HCT116 (cell line): ENCODE data around the gene TUBGCP5. TPM values are rescaled to one million over a fixed set of nuclear protein-coding genes. Genes with fewer than 3 reads are reported as not detected.

Experiments used
- ATAC-seq: fragments of 200-7000 bp; cut with Tn5 transposase; 2 replicates; pipeline ENCODE4 v1.9.1; 2020; ENCODE audit warnings: mild to moderate bottlenecking, moderate library complexity
- BruUV-seq: library from RNA; stranded (reverse); fragments of 400-500 nt; replicated peaks from 2 replicates; lab custom pipeline; 2021; lab: Mats Ljungman, UMichigan
- CTCF ChIA-PET: fragments of 300-600 bp; sonication (Branson Sonifier 250); formaldehyde crosslinking; loops from one replicate; lab custom pipeline; 2021; ENCODE audit warnings: antibody characterized with exemption; lab: Charles Lee
- POLR2A ChIA-PET: fragments of 300-600, 350-600 bp; sonication (Branson Sonifier 250); formaldehyde crosslinking; loops from one replicate; lab custom pipeline; 2021; ENCODE audit warnings: antibody characterized with exemption; lab: Charles Lee
- RAD21 ChIA-PET, 2 experiments: fragments of 300-600 bp; sonication (Branson Sonifier 250); formaldehyde crosslinking; loops; one replicate each; lab custom pipeline; 2023; ENCODE audit warnings: low total read pairs in 2 of 2; ENCODE audit not compliant: uncharacterized antibody in 2 of 2, unreplicated experiment in 2 of 2, low non-redundant PET in 1 of 2; lab: Charles Lee
- DNase-seq: peaks from one replicate; pipeline ENCODE4 v3.0.0-alpha.2; 2010; ENCODE audit warnings: low read depth, low spot score
- H2AFZ ChIP-seq: fragments of 200-600 bp; shearing (Covaris generic), sonication (generic); 2 replicates; pipeline ENCODE4 v1.6.1; 2017; ENCODE audit warnings: low read depth, mixed run types, mixed read lengths, antibody characterized with exemption, low read length; ENCODE audit not compliant: poor library complexity, severe bottlenecking
- H3K27ac ChIP-seq: 2 replicates; pipeline ENCODE4 v1.5.1; 2012; ENCODE audit warnings: low read depth, low read length
- H3K27me3 ChIP-seq: fragments of 200-600 bp; sonication (generic); 2 replicates; pipeline ENCODE4 v1.6.1; 2016; ENCODE audit warnings: mixed run types, low read length, mixed read lengths; ENCODE audit not compliant: insufficient read depth
- H3K36me3 ChIP-seq, 2 experiments: fragments of 200-500 bp in 1 of 2; fragments of 200-600 bp in 1 of 2; sonication (Bioruptor generic) in 1 of 2; sonication (generic) in 1 of 2; 2 replicates each; pipeline versions ENCODE4 v1.5.1 to v1.6.1; 2014 to 2016; ENCODE audit warnings: low read length in 2 of 2, inconsistent platforms in 1 of 2, mixed read lengths in 1 of 2, mixed run types in 1 of 2; ENCODE audit not compliant: insufficient read depth in 2 of 2, control insufficient read depth in 1 of 2
- H3K4me1 ChIP-seq, 2 experiments: fragments of 200-600 bp in 1 of 2; sonication (generic) in 1 of 2; 2 replicates each; pipeline versions ENCODE4 v1.5.1 to v1.6.1; 2012 to 2017; ENCODE audit warnings: low read length in 2 of 2, inconsistent platforms in 1 of 2, mild to moderate bottlenecking in 1 of 2, mixed read lengths in 1 of 2, mixed run types in 1 of 2, moderate library complexity in 1 of 2; ENCODE audit not compliant: insufficient read depth in 2 of 2, control insufficient read depth in 1 of 2
- H3K4me2 ChIP-seq: fragments of 200-600 bp; sonication (generic); 2 replicates; pipeline ENCODE4 v1.6.1; 2017; ENCODE audit warnings: mixed run types, low read length, mixed read lengths
- H3K4me3 ChIP-seq, 2 experiments: fragments of 200-600 bp in 1 of 2; sonication (generic) in 1 of 2; replicated peaks in 1 of 2; 2 replicates each; pipeline ENCODE4 v1.5.1; 2011 to 2016; ENCODE audit warnings: low read length in 2 of 2, control low read depth in 1 of 2, low read depth in 1 of 2, mild to moderate bottlenecking in 1 of 2, mixed read lengths in 1 of 2, mixed run types in 1 of 2
- H3K79me2 ChIP-seq: fragments of 200-600 bp; sonication (generic); 2 replicates; pipeline ENCODE4 v1.6.1; 2017; ENCODE audit warnings: mild to moderate bottlenecking, mixed run types, low read length, moderate library complexity, mixed read lengths; ENCODE audit not compliant: insufficient read depth
- H3K9ac ChIP-seq: fragments of 200-600 bp; sonication (generic); 2 replicates; pipeline ENCODE4 v1.6.1; 2016; ENCODE audit warnings: low read length, mixed read lengths
- H3K9me2 ChIP-seq: fragments of 200-600 bp; sonication (generic), shearing (Covaris generic); 2 replicates; pipeline ENCODE4 v1.6.1; 2017; ENCODE audit warnings: mixed run types, mild to moderate bottlenecking, moderate library complexity; ENCODE audit not compliant: insufficient read depth
- H3K9me3 ChIP-seq, 2 experiments: fragments of 200-500 bp in 1 of 2; fragments of 200-600 bp in 1 of 2; sonication (Bioruptor generic) in 1 of 2; sonication (generic) in 1 of 2; 2 replicates each; pipeline ENCODE4 v1.6.1; 2014 to 2017; ENCODE audit warnings: low read length in 2 of 2, mixed read lengths in 2 of 2, inconsistent platforms in 1 of 2, low read depth in 1 of 2, mild to moderate bottlenecking in 1 of 2, mixed run types in 1 of 2, moderate library complexity in 1 of 2; ENCODE audit not compliant: control insufficient read depth in 1 of 2, insufficient read depth in 1 of 2
- H4K20me1 ChIP-seq: fragments of 200-600 bp; sonication (generic), shearing (Covaris generic); 2 replicates; pipeline ENCODE4 v1.6.1; 2017; ENCODE audit warnings: mixed run types, mild to moderate bottlenecking, moderate library complexity; ENCODE audit not compliant: insufficient read depth
- CBX3 ChIP-seq: IDR thresholded peaks from 2 replicates; pipeline ENCODE4 v1.6.1; 2012; ENCODE audit warnings: low read depth
- CEBPB ChIP-seq: IDR thresholded peaks from 2 replicates; pipeline ENCODE4 v1.6.1; 2012; ENCODE audit warnings: low read depth
- ELF1 ChIP-seq: IDR thresholded peaks from 2 replicates; pipeline ENCODE4 v1.6.1; 2012; ENCODE audit warnings: low read depth, borderline replicate concordance
- EZH2 ChIP-seq: fragments of 200-600 bp; sonication (generic); IDR thresholded peaks from 2 replicates; pipeline ENCODE4 v1.6.1; 2017; ENCODE audit warnings: antibody characterized with exemption, mixed run types
- EZH2phosphoT487 ChIP-seq: fragments of 200-600 bp; IDR thresholded peaks from 2 replicates; pipeline ENCODE4 v1.6.1; 2018; ENCODE audit warnings: antibody characterized with exemption, borderline replicate concordance
- FOSL1 ChIP-seq: IDR thresholded peaks from 2 replicates; pipeline ENCODE4 v1.6.1; 2012; ENCODE audit warnings: low read depth
- JUND ChIP-seq: IDR thresholded peaks from 2 replicates; pipeline ENCODE4 v1.6.1; 2012
- POLR2AphosphoS5 ChIP-seq: IDR thresholded peaks from 2 replicates; pipeline ENCODE4 v1.6.1; 2011; ENCODE audit warnings: mild to moderate bottlenecking, low read depth, low read length, moderate library complexity
- RAD21 ChIP-seq: IDR thresholded peaks from 2 replicates; pipeline ENCODE4 v1.6.1; 2012; ENCODE audit warnings: low read depth, mild to moderate bottlenecking
- SIN3A ChIP-seq: IDR thresholded peaks from 2 replicates; pipeline ENCODE4 v1.6.1; 2012; ENCODE audit warnings: low read depth
- SRF ChIP-seq: IDR thresholded peaks from 2 replicates; pipeline ENCODE4 v1.6.1; 2012; ENCODE audit warnings: low read depth
- TCF7L2 ChIP-seq: IDR thresholded peaks from 2 replicates; pipeline ENCODE4 v1.7.0; 2011; ENCODE audit warnings: borderline replicate concordance, inconsistent platforms; ENCODE audit not compliant: insufficient read depth, insufficient read length; ENCODE audit errors: extremely low read depth
- ZFX ChIP-seq: fragments of 450-650 bp; IDR thresholded peaks from 2 replicates; pipeline ENCODE4 v1.6.1; 2017
- ZNF274 ChIP-seq: fragments of 200-500 bp; sonication (Bioruptor generic); IDR thresholded peaks from 2 replicates; pipeline ENCODE4 v1.6.1; 2014; ENCODE audit warnings: mild to moderate bottlenecking, low read depth, low read length, inconsistent platforms
- intact Hi-C: fragments of 100-400 bp; cut with micrococcal nuclease; formaldehyde crosslinking; loops from 2 replicates; pipeline ENCODE4 v1.10.0; 2022
- total RNA-seq: library from RNA; stranded (reverse); gene quantifications from one replicate; pipeline ENCODE4 v1.2.1, GENCODE V29; 2021; ENCODE audit not compliant: unreplicated experiment
- TF ChIP-seq, protein P1 (sequence below): IDR thresholded peaks from 2 replicates; pipeline ENCODE4 v1.6.1; 2011; ENCODE audit warnings: mild to moderate bottlenecking, low read length, moderate library complexity; ENCODE audit not compliant: insufficient replicate concordance; ENCODE audit errors: extremely low read depth
- TF ChIP-seq, protein P2 (sequence below): IDR thresholded peaks from 2 replicates; pipeline ENCODE4 v1.6.1; 2012; ENCODE audit warnings: low read depth
- TF ChIP-seq, protein P3 (sequence below): IDR thresholded peaks from 2 replicates; pipeline ENCODE4 v1.6.1; 2012

Gene TUBGCP5
- total RNA-seq, 1 experiment from 2014 or later: 17.9 TPM

DNA sequence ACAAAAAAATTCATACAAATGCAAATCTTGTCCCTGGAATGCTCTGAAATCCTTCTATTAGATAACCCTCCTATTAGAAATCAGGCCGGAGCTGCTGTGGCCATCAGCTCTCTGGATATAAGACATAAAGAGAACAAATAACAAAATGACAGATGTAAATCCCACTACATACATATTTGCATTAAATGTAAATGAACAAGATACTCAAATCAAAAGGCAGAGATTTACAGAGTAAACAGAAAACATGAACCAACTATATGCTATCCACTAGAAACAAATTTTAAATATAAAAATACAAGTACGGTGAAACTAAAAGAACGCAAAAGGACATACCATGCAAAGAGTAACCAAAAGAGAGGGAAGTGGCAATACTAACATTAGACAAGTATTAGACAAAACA is 69.9 kb downstream of the TUBGCP5 start:
- no peak overlapping the region for H3K9ac ChIP-seq
- ChIA-PET RAD21 (no interaction called here), POLR2A (no interaction called here)
- H3K27ac ChIP-seq: no peak overlapping the region
- BruUV-seq: no TSS peak
- no peak overlapping the region for H3K4me2 ChIP-seq
- peaks cover 0 to 5% of the 10 kb centered on the region in 2 experiments; a peak in 1 of 4 replicates for H3K36me3 ChIP-seq
- no peak overlapping the region for H2AFZ ChIP-seq
- H3K27me3 ChIP-seq: no peaks in the 10 kb centered on the region
- H3K79me2 ChIP-seq: peaks cover 98% of the 10 kb centered on the region
- H3K4me3 ChIP-seq: no peak overlapping the region
- H4K20me1 ChIP-seq: peaks cover 3% of the 10 kb centered on the region
- TF ChIP-seq TCF7L2 (no peak), RAD21 (no peak), JUND (no peak), POLR2AphosphoS5 (no peak), ELF1 (no peak), SRF (no peak), ZNF274 (no peak), EZH2 (no peak), SIN3A (no peak), ZFX (no peak), CBX3 (no peak), CEBPB (no peak), FOSL1 (no peak), EZH2phosphoT487 (no peak)
- TF ChIP-seq, protein P1, sequence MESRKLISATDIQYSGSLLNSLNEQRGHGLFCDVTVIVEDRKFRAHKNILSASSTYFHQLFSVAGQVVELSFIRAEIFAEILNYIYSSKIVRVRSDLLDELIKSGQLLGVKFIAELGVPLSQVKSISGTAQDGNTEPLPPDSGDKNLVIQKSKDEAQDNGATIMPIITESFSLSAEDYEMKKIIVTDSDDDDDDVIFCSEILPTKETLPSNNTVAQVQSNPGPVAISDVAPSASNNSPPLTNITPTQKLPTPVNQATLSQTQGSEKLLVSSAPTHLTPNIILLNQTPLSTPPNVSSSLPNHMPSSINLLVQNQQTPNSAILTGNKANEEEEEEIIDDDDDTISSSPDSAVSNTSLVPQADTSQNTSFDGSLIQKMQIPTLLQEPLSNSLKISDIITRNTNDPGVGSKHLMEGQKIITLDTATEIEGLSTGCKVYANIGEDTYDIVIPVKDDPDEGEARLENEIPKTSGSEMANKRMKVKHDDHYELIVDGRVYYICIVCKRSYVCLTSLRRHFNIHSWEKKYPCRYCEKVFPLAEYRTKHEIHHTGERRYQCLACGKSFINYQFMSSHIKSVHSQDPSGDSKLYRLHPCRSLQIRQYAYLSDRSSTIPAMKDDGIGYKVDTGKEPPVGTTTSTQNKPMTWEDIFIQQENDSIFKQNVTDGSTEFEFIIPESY: no peak
- TF ChIP-seq, protein P2, sequence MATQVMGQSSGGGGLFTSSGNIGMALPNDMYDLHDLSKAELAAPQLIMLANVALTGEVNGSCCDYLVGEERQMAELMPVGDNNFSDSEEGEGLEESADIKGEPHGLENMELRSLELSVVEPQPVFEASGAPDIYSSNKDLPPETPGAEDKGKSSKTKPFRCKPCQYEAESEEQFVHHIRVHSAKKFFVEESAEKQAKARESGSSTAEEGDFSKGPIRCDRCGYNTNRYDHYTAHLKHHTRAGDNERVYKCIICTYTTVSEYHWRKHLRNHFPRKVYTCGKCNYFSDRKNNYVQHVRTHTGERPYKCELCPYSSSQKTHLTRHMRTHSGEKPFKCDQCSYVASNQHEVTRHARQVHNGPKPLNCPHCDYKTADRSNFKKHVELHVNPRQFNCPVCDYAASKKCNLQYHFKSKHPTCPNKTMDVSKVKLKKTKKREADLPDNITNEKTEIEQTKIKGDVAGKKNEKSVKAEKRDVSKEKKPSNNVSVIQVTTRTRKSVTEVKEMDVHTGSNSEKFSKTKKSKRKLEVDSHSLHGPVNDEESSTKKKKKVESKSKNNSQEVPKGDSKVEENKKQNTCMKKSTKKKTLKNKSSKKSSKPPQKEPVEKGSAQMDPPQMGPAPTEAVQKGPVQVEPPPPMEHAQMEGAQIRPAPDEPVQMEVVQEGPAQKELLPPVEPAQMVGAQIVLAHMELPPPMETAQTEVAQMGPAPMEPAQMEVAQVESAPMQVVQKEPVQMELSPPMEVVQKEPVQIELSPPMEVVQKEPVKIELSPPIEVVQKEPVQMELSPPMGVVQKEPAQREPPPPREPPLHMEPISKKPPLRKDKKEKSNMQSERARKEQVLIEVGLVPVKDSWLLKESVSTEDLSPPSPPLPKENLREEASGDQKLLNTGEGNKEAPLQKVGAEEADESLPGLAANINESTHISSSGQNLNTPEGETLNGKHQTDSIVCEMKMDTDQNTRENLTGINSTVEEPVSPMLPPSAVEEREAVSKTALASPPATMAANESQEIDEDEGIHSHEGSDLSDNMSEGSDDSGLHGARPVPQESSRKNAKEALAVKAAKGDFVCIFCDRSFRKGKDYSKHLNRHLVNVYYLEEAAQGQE: no peak
- TF ChIP-seq, protein P3, sequence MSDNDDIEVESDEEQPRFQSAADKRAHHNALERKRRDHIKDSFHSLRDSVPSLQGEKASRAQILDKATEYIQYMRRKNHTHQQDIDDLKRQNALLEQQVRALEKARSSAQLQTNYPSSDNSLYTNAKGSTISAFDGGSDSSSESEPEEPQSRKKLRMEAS: no peak
- TF ChIP-seq, all 23 proteins: peak for 0
- CTCF ChIA-PET: no interaction called here
- no peak for ATAC-seq
- intact Hi-C loops: no loop called here
- Histone ChIP-seq H3K4me1 (peaks cover 0 to 12% of the 10 kb centered on the region in 2 experiments; a peak in 2 of 4 replicates), H3K9me2 (no peaks in the 10 kb centered on the region), H3K9me3 (peaks cover 0 to 6% of the 10 kb centered on the region in 2 experiments; a peak in 2 of 4 replicates)
- no peak for DNase-seq
